GM19351 (cell line): ENCODE measurements around the gene DDX51.
A peak's percentile ranks its signal among the peaks of the same experiment; 100 is the strongest.

Experiments
- ATAC-seq: cut with Tn5 transposase; IDR thresholded peaks from one replicate; pipeline ENCODE4 v1.9.1; 2021; ENCODE audit warnings: mild to moderate bottlenecking, moderate library complexity; ENCODE audit not compliant: unreplicated experiment

Gene DDX51

GRCh38 chr12:132144115-132144809 is at the start of gene DDX51, which contains the start of gene NOC4L:
TSS of gene DDX51 (minus strand) at chr12:132144319. CDS start at chr12:132144296, 23 bp downstream.
TSS of gene NOC4L (plus strand) at chr12:132144457. CDS start at chr12:132144489, 32 bp downstream.
- ATAC-seq, result peak; percentile 88

DNA sequence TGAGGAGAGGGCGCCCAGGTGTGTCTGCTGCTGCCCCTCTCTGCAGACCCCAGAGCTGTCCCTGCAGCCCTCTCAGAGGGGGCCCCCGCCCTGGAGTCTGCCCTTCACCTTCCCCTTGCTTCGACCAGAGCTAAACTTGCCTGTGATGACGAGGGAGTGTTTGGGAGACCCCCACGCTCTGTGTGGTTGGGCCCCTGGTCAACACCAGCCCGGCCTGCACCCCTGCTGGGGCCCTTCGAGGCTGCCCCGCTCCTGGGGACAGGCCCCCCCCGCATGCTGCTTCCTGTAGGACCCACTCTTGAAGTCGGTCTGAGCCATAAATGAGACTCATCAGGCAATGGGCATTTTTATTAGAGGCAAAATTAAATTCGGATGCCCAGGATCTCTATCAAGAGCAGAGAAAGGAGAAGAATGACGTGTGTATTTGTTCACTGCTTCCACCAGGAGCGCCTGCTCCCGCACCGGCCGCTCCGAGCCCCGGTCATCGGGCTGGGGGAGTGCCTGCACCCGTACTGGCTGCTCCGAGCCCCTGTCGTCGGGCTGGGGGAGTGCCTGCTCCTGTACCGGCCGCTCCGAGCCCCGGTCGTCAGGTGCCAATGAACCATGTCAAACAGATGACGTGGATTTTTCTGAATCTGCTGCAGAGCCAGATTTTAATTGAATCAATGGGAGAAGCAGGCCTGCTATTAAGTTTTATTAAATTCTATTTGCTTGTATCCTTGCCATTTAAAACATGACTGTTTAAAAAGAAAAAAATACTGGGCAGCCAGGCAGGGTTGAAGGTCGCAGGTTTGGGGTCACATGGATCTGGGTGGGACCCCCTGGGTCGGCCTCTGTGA is 47.8 kb upstream of the DDX51 start:
- ATAC-seq, result no peak

- ATAC-seq, result no peak
Observed at GRCh38 chr12:132190834-132191500, 46.8 kb upstream of the DDX51 start.

DNA sequence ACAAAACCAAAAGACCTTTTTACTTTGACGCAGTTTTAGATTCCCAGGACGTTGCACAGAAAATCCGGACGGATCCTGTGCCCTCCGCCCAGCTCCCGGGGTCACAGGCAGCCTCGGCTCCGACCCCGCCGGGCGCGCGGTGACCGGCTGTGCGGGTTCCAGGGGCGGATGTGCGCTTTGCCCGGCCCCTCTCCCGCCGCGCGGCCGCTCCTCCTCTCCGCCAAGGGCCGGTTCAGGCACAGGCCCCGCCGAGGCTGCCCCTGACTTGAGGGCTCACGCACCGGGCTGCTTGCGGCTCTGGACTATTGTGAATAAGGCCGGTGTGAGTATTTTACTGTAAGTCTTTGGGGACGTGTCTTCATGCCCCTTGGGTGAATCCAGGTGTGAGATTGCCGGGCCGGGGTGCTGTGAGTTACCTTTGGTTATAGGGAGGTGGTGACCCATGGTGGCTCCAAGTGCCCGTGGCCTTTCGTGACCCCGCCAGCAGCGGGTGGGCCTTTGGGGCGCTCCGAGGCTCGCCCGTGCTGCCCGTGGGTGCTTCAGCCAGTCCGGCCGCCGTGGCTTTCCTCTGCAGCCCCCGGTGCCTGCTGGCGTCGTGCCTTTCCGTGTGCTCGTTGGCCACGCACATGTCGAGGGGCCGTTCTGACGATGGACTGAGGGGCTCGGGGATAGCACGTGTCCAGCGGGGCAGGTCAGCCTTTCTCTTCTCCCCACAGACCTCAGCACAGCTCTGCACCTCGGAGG is 46.1 kb upstream of the DDX51 start:
- no peak for ATAC-seq

DNA sequence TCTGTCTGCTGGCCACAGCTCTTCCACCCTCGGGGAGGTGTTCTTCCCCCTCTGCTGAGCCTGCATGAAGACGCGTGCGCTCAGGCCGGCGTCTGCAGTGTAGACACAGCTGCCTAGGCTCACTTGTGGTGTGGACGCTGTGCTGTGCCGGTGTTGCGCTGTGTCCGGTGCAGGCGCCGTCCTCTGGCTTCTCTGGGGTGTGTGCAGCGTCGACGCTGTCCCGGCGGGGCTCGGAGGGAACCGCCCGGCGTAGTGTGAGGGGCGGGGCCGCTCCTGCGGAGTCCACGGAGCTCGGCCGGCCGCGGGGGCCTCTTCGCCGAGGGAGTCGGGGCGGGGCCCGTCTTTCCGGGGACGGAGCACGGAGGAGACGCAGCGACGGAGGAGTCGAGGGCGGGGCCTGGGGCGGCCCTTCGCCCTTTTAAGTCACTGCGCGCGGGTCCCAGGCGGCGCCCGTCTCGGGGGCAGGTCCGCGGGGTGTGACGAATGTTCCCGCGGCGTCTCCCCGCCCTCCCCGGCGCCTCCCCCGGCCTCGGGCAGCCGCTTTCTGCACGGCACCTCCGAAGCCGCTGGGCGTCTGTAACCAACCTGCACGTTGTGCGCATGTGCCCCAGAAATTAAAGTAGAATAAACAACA is 45.4 kb upstream of the DDX51 start:
- ATAC-seq, result peak; percentile 95

DNA sequence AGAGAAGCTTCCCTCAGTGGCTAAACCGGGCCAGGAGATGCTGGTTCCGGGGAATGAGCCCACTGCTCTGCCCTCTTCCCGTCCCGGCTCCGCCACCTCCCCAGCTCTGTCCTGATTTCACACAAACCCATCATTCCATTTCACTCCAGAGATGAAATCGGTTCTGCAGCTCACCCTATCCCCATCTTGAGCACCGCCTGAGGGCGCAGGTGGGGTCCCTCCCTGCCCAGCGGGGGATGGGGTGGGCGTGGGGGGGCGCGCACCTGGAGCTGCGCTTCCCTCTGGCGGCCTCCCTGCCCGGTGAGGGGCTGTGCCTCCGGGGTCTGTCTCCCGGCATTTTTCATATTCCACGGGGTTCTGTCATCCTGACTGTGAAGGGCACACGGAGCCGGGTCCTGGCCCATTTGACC is 44.8 kb upstream of the DDX51 start:
- no peak for ATAC-seq

DNA sequence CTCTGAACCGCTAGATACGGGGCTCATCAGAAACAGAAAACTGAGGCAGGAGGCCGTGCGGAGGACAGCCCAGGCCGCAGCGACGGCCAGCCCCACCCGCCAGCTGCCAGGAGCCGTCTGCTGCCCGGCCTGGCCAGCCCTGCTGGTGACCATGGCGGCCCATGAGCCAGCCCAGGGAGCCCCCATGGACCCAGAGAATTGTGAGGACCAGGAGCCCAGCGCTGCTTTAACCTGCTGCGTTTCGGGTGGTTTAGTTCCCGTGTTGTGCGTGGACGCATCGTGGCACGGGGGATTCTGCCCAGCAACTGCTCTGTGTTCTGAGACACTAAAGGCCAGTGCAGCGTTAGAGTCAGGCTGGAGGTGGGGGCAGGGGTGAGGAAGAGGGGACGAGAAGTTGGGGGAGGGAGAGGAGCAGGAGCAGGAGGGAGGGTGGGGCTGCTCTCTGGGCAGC is 44.4 kb upstream of the DDX51 start:
- no peak for ATAC-seq

- ATAC-seq, result no peak
Observed at GRCh38 chr12:132187646-132188450, 43.7 kb upstream of the DDX51 start.

- no peak for ATAC-seq
Observed at GRCh38 chr12:132186857-132187620, 42.9 kb upstream of the DDX51 start.

GRCh38 chr12:132186208-132186856 is 42.2 kb upstream of the DDX51 start:
- ATAC-seq, result no peak

DNA sequence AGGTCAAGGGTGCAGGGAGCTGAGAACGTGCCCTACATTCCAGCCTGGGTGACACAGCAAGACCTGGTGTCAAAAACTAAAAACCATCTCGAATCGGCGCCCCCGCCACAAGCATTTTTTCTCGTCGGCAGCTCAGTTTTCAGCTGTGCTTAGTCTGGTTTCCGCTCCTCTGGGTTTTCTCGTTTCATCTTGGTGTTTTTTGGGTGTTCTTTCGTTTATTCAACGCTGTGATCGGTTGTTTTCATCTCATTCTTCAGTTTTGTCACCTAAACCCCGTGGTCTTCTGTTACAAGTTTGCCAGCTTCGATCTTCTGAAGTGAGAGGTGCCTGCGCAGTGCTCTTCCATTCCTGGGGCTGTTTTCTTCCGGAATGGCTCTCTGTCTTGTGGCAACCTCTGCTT is 41.6 kb upstream of the DDX51 start:
- no peak for ATAC-seq

DNA sequence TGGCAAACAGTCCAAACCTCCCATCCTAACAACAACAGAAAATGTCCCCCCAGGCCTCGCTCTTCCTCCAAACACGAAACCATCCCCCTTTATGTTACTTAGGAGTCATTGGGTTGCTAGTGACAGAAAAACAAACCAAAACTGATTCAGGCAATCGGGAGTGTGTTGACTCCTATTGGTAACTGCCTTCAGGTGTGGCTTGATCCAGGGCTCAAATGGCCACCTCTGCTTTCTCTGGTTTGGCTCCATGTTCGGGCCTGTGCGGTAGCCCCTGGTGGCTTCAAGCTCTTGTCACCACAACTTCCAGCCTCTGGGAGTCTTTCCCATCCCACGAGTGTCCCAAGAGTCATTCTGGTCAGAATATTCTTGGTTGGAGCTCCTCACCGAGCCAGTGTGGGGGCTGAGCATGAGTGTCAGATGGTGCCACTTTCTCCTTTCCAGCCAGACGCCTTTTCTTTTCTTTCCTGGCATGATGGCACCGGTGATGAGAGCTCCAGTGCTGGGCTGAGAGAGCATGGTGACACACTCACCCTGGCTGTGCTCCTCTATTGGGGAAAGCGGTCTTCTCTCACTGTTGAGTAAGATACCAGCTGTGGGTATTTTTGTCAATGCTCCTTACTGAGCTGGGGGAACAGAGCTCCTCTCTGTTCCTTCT is 38.7 kb upstream of the DDX51 start:
- no peak for ATAC-seq

DNA sequence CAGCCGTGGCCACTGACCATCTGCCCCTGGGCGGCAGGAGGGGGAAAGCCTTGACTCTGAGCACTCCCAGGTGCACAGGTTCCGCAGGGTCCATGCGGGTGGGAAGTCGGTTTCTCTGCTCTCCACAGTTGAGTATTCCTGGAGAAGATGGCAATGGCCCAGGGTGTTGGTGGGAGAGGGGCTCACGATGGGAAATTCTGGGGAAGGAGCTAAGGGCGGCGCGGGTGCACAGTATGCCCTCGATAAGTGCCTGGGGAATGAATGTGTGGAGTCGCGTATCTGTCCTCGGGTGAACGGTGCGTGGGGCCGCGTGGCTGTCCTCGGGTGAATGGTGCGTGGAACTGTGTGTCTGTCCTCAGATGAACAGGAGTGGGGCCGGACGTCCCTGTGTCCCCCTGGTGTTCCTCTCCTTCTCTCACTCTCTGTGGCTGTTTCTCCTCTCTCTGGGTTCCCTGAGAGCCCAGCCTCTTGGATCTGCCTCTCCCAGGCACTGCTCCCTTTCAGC is 38.1 kb upstream of the DDX51 start:
- no peak for ATAC-seq

DNA sequence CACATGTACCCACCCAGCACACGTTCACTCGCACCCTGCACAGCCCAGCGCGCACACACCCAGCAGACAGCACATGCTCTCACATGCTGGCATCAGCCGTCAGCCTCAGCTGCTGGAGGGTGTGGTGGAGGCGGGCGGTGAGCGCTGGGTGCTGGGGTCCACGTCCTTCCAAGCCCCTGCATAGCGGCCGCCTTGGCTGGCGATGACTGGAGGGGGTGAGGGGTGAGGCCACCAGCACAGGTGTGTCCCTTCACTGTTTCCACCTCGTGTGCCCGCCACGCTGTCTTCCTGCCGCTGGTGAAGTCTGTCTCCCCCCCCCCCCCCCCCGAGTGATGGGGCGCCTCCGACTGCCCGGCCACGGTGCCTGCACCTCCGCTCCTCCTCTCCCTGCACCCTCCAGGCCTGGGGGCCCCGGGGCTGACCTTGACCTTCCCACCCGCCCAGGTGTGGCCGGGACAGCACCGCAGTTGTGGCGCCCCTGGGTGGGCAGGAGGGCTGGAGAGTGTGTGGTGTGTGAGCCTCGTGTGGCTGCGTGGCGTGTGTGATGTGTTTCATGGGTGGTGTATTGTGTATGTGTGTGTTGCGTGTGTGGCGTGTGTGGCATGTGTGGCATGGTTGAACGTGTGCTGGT is 37.6 kb upstream of the DDX51 start:
- no peak for ATAC-seq

GRCh38 chr12:132180648-132181546 is 36.8 kb upstream of the DDX51 start:
- ATAC-seq, result no peak
